ENCODE results near the gene ZBTB7A. TPM values are rescaled to one million over a fixed set of nuclear protein-coding genes. Genes with fewer than 3 reads are reported as not detected.
"Not testable (repeated sequence)": the region's sequence is repeated elsewhere in the genome, so short reads cannot be mapped to it uniquely, and the experiment has no call there.

ZBTB7A gene
- total RNA-seq, 1 experiment from 2014 or later, result 27.9 TPM

- no peak overlapping the region for H3K4me3 Mint-ChIP-seq
Observed at GRCh38 chr19:4012092-4012974, 54.4 kb downstream of the ZBTB7A start.

GRCh38 chr19:4011430-4011829 lies 55.3 kb downstream of the ZBTB7A start:
- peaks cover 14% of the 10 kb centered on the region for H3K4me1 Mint-ChIP-seq
- DNase-seq (ENCODE audit: low spot score); H3K4me3 Mint-ChIP-seq; H3K27ac Mint-ChIP-seq; ATAC-seq; POLR2A ChIA-PET; H3K27me3 Mint-ChIP-seq (ENCODE audit: low read depth); H3K36me3 Mint-ChIP-seq; H3K9me3 Mint-ChIP-seq: not testable (repeated sequence)
- CTCF ChIA-PET, result interaction anchor here (1.5 to 2.3 kb wide), 2 partner anchors 23 to 128 kb away, joined by 4 to 8 read pairs; no protein-coding TSS in a partner anchor

More at GRCh38 chr19:4012092-4012974, 54.4 kb downstream of the ZBTB7A start:
- Mint-ChIP-seq H3K4me1 (peaks cover 14% of the 10 kb centered on the region), H3K27me3 (ENCODE audit: low read depth) (no peaks in the 10 kb centered on the region), H3K9me3 (no peaks in the 10 kb centered on the region), H3K36me3 (peaks cover 6% of the 10 kb centered on the region), H3K27ac (no peak overlapping the region)
- TF ChIP-seq, protein P1, sequence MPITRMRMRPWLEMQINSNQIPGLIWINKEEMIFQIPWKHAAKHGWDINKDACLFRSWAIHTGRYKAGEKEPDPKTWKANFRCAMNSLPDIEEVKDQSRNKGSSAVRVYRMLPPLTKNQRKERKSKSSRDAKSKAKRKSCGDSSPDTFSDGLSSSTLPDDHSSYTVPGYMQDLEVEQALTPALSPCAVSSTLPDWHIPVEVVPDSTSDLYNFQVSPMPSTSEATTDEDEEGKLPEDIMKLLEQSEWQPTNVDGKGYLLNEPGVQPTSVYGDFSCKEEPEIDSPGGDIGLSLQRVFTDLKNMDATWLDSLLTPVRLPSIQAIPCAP (CRISPR knock-in tag; IDR thresholded peaks at IDR 0.05), result no peak
- TF ChIP-seq, protein P2, sequence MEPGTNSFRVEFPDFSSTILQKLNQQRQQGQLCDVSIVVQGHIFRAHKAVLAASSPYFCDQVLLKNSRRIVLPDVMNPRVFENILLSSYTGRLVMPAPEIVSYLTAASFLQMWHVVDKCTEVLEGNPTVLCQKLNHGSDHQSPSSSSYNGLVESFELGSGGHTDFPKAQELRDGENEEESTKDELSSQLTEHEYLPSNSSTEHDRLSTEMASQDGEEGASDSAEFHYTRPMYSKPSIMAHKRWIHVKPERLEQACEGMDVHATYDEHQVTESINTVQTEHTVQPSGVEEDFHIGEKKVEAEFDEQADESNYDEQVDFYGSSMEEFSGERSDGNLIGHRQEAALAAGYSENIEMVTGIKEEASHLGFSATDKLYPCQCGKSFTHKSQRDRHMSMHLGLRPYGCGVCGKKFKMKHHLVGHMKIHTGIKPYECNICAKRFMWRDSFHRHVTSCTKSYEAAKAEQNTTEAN (CRISPR knock-in tag; IDR thresholded peaks at IDR 0.05), result no peak
- TF ChIP-seq OVOL2 (CRISPR knock-in tag; IDR thresholded peaks at IDR 0.05; ENCODE audit: borderline replicate concordance) (no peak), ZBTB21 (CRISPR knock-in tag; IDR thresholded peaks at IDR 0.05; ENCODE audit: borderline replicate concordance) (no peak), IRF2 (CRISPR knock-in tag; IDR thresholded peaks at IDR 0.05; ENCODE audit: borderline replicate concordance, low read depth) (no peak), ZNF416 (CRISPR knock-in tag; IDR thresholded peaks at IDR 0.05) (no peak), MXD4 (CRISPR knock-in tag; IDR thresholded peaks at IDR 0.05; ENCODE audit: borderline replicate concordance) (no peak)
- DNase-seq (ENCODE audit: low spot score) (no peak), ATAC-seq (no peak)
- ChIA-PET POLR2A (no interaction called here), CTCF (no interaction called here)

DNA sequence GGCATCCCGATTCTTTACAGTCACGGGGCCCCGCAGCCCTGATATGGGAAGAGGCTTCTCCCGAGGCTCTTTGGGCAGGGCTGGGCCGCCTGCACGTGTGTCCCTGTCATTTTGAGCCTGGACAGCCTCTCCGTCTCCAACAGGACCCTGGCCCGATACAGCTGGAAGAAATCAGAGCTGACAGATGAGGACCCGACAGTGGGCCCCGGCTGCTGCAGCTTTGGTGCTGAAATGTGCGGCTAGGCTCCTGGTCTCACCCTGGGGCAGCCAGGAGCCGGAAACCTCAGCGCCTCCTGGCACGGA lies 55.9 kb downstream of the ZBTB7A start:
- Mint-ChIP-seq H3K4me1 (peaks cover 14% of the 10 kb centered on the region), H3K9me3 (no peaks in the 10 kb centered on the region), H3K36me3 (peaks cover 6% of the 10 kb centered on the region), H3K27ac (no peak overlapping the region), H3K27me3 (ENCODE audit: low read depth) (no peaks in the 10 kb centered on the region), H3K4me3 (no peak overlapping the region)
- ATAC-seq (no peak), DNase-seq (ENCODE audit: low spot score) (no peak)
- CTCF ChIA-PET, result interaction anchor here (1.5 to 2.3 kb wide), 2 partner anchors 23 to 129 kb away, joined by 4 to 8 read pairs; no protein-coding TSS in a partner anchor
- POLR2A ChIA-PET, result interaction anchor here (1.2 kb wide), 1 partner anchor 25 kb away, joined by 4 read pairs; the partner anchor contains the start of gene EEF2
- TF ChIP-seq ZNF396 (CRISPR knock-in tag; IDR thresholded peaks at IDR 0.05; ENCODE audit: borderline replicate concordance) (no peak), ZNF532 (CRISPR knock-in tag; IDR thresholded peaks at IDR 0.05; ENCODE audit: borderline replicate concordance) (no peak), RORB (CRISPR knock-in tag; IDR thresholded peaks at IDR 0.05) (no peak), ZMAT4 (CRISPR knock-in tag; IDR thresholded peaks at IDR 0.05) (no peak), FOXJ3 (CRISPR knock-in tag; IDR thresholded peaks at IDR 0.05; ENCODE audit: borderline replicate concordance) (no peak), FOXP1 (CRISPR knock-in tag; IDR thresholded peaks at IDR 0.05; ENCODE audit: borderline replicate concordance) (no peak), OVOL2 (CRISPR knock-in tag; IDR thresholded peaks at IDR 0.05; ENCODE audit: borderline replicate concordance) (no peak), ZNF671 (CRISPR knock-in tag; IDR thresholded peaks at IDR 0.05) (no peak), EMX1 (CRISPR knock-in tag; IDR thresholded peaks at IDR 0.05) (no peak), MAX (CRISPR knock-in tag; IDR thresholded peaks at IDR 0.05) (no peak), JAZF1 (CRISPR knock-in tag; IDR thresholded peaks at IDR 0.05) (no peak)
- TF ChIP-seq, protein P3, sequence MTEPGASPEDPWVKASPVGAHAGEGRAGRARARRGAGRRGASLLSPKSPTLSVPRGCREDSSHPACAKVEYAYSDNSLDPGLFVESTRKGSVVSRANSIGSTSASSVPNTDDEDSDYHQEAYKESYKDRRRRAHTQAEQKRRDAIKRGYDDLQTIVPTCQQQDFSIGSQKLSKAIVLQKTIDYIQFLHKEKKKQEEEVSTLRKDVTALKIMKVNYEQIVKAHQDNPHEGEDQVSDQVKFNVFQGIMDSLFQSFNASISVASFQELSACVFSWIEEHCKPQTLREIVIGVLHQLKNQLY (CRISPR knock-in tag; IDR thresholded peaks at IDR 0.05), result no peak
- TF ChIP-seq, protein P4, sequence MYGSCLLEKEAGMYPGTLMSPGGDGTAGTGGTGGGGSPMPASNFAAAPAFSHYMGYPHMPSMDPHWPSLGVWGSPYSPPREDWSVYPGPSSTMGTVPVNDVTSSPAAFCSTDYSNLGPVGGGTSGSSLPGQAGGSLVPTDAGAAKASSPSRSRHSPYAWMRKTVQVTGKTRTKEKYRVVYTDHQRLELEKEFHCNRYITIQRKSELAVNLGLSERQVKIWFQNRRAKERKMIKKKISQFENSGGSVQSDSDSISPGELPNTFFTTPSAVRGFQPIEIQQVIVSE (CRISPR knock-in tag; IDR thresholded peaks at IDR 0.05; ENCODE audit: borderline replicate concordance), result no peak
- TF ChIP-seq, protein P5, sequence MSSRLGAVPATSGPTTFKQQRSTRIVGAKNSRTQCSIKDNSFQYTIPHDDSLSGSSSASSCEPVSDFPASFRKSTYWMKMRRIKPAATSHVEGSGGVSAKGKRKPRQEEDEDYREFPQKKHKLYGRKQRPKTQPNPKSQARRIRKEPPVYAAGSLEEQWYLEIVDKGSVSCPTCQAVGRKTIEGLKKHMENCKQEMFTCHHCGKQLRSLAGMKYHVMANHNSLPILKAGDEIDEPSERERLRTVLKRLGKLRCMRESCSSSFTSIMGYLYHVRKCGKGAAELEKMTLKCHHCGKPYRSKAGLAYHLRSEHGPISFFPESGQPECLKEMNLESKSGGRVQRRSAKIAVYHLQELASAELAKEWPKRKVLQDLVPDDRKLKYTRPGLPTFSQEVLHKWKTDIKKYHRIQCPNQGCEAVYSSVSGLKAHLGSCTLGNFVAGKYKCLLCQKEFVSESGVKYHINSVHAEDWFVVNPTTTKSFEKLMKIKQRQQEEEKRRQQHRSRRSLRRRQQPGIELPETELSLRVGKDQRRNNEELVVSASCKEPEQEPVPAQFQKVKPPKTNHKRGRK (CRISPR knock-in tag; IDR thresholded peaks at IDR 0.05; ENCODE audit: borderline replicate concordance), result no peak
